ENCODE measurements around the gene WDCP.
"Not testable (repeated sequence)": the region's sequence is repeated elsewhere in the genome, so short reads cannot be mapped to it uniquely, and the experiment has no call there.

The WDCP gene, protein sequence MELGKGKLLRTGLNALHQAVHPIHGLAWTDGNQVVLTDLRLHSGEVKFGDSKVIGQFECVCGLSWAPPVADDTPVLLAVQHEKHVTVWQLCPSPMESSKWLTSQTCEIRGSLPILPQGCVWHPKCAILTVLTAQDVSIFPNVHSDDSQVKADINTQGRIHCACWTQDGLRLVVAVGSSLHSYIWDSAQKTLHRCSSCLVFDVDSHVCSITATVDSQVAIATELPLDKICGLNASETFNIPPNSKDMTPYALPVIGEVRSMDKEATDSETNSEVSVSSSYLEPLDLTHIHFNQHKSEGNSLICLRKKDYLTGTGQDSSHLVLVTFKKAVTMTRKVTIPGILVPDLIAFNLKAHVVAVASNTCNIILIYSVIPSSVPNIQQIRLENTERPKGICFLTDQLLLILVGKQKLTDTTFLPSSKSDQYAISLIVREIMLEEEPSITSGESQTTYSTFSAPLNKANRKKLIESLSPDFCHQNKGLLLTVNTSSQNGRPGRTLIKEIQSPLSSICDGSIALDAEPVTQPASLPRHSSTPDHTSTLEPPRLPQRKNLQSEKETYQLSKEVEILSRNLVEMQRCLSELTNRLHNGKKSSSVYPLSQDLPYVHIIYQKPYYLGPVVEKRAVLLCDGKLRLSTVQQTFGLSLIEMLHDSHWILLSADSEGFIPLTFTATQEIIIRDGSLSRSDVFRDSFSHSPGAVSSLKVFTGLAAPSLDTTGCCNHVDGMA

GRCh38 chr2:24046930-24047702, at the start of gene WDCP:
Gene WDCP, minus strand, starts transcription at chr2:24047391. Its CDS starts 7,897 bp downstream, at chr2:24039494.
- H3K9me3 ChIP-seq (ENCODE audit: control insufficient read depth, insufficient read depth, low read length): no peaks in the 10 kb centered on the region
- H3K9ac ChIP-seq (ENCODE audit: low read depth, low read length): peak within 1 kb of the TSS; percentile 47; the same call in 1 of the 2 replicates
- H3K4me3 ChIP-seq (ENCODE audit: low read depth, low read length): peak within 1 kb of the TSS; percentile 82
- H3K27me3 ChIP-seq (ENCODE audit: control insufficient read depth, insufficient read depth, low read length): 0 out of 2 replicates have a peak, but pooled peaks cover 2% of the 10 kb centered on the region
- H3K27ac ChIP-seq (ENCODE audit: low read depth, low read length): peak within 1 kb of the TSS; percentile 75
- peaks cover 8% of the 10 kb centered on the region for H3K4me1 ChIP-seq (ENCODE audit: control insufficient read depth, insufficient read depth, low read length)
- 0 out of 2 replicates have a peak, but pooled peaks cover 7% of the 10 kb centered on the region for H3K36me3 ChIP-seq (ENCODE audit: control insufficient read depth, insufficient read depth, low read length)

- H3K4me3 ChIP-seq (ENCODE audit: low read depth, low read length); H3K27ac ChIP-seq (ENCODE audit: low read depth, low read length); H3K9me3 ChIP-seq (ENCODE audit: control insufficient read depth, insufficient read depth, low read length); H3K27me3 ChIP-seq (ENCODE audit: control insufficient read depth, insufficient read depth, low read length); H3K4me1 ChIP-seq (ENCODE audit: control insufficient read depth, insufficient read depth, low read length); H3K36me3 ChIP-seq (ENCODE audit: control insufficient read depth, insufficient read depth, low read length); H3K9ac ChIP-seq (ENCODE audit: low read depth, low read length): not testable (repeated sequence)
These were observed 48.0 kb upstream of the WDCP start for GRCh38 chr2:24095171-24095677.

DNA sequence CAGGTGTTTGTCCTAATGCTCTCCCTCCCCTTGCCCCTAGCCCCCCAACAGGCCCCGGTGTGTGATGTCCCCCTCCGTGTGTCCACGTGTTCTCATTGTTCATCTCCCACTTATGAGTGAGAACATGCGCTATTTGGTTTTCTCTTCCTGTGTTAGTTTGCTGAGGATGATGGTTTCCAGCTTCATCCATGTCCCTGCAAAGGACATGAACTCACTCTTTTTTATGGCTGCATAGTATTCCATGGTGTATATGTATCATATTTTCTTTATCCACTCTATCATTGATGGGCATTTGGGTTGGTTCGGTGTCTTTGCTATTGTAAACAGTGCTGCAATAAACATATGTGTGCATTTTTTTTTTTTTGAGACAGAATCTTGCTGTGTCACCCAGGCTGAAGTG, 46.1 kb upstream of the WDCP start:
- not testable (repeated sequence) for H3K27ac ChIP-seq (ENCODE audit: low read depth, low read length); H3K9ac ChIP-seq (ENCODE audit: low read depth, low read length); H3K27me3 ChIP-seq (ENCODE audit: control insufficient read depth, insufficient read depth, low read length); H3K4me3 ChIP-seq (ENCODE audit: low read depth, low read length); H3K4me1 ChIP-seq (ENCODE audit: control insufficient read depth, insufficient read depth, low read length); H3K36me3 ChIP-seq (ENCODE audit: control insufficient read depth, insufficient read depth, low read length); H3K9me3 ChIP-seq (ENCODE audit: control insufficient read depth, insufficient read depth, low read length)

DNA sequence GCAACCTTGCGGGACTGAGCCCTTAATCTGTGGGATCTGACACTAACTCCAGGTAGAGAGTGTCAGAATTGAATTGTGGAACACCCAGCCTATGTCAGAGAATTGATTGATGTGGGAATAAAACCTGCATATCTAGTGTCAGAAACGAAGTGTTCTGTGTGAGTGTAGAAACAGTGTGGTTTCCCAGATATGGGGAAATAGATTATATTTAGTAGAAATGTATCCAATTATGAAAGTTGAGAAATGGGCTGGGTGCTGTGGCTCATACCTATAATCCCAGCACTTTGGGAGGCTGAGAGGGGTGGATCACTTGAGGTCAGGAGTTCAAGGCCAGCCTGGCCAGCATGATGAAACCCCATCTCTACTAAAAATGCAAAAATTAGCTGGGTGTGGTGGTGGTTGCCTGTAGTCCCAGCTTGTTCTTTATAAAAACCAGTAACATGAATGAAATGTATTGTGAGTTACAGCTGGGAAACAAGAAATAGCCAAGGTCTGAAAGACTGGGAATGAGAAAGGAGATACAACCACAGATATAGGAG, 41.7 kb upstream of the WDCP start:
- Histone ChIP-seq H3K9me3 (ENCODE audit: control insufficient read depth, insufficient read depth, low read length) (no peaks in the 10 kb centered on the region), H3K27me3 (ENCODE audit: control insufficient read depth, insufficient read depth, low read length) (no peaks in the 10 kb centered on the region), H3K4me3 (ENCODE audit: low read depth, low read length) (no peak overlapping the region), H3K36me3 (ENCODE audit: control insufficient read depth, insufficient read depth, low read length) (no peaks in the 10 kb centered on the region), H3K27ac (ENCODE audit: low read depth, low read length) (no peak overlapping the region), H3K9ac (ENCODE audit: low read depth, low read length) (no peak overlapping the region), H3K4me1 (ENCODE audit: control insufficient read depth, insufficient read depth, low read length) (peaks cover 4% of the 10 kb centered on the region; the same call in 1 of the 2 replicates)

- Histone ChIP-seq H3K4me3 (ENCODE audit: low read depth, low read length) (no peak overlapping the region), H3K27me3 (ENCODE audit: control insufficient read depth, insufficient read depth, low read length) (no peaks in the 10 kb centered on the region), H3K9me3 (ENCODE audit: control insufficient read depth, insufficient read depth, low read length) (no peaks in the 10 kb centered on the region), H3K36me3 (ENCODE audit: control insufficient read depth, insufficient read depth, low read length) (peaks cover 11% of the 10 kb centered on the region), H3K27ac (ENCODE audit: low read depth, low read length) (no peak overlapping the region), H3K9ac (ENCODE audit: low read depth, low read length) (no peak overlapping the region), H3K4me1 (ENCODE audit: control insufficient read depth, insufficient read depth, low read length) (peaks cover 13% of the 10 kb centered on the region)
These were observed 39.8 kb upstream of the WDCP start for GRCh38 chr2:24087032-24087431.

DNA sequence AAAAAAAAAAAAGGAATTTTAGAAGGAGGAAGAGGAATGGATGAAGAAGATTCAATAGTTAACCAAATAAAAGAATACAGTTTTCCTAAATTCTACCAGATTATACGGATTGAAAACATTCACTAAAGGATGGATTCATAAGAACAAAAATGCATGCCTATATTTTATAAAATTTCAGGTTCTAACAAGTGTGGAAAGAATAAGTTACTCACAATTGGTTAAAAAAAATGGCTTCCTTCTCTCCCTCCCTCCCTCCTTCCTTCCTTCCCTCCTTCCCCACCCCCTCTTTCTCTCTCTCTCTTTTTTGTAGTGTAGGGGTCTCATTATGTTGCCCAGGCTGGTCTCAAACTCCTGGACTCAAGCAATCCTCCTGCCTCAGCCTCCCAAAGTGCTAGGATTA, 39.0 kb upstream of the WDCP start:
- Histone ChIP-seq H3K9me3 (ENCODE audit: control insufficient read depth, insufficient read depth, low read length) (no peaks in the 10 kb centered on the region), H3K27ac (ENCODE audit: low read depth, low read length) (no peak overlapping the region), H3K9ac (ENCODE audit: low read depth, low read length) (no peak overlapping the region), H3K4me3 (ENCODE audit: low read depth, low read length) (no peak overlapping the region), H3K27me3 (ENCODE audit: control insufficient read depth, insufficient read depth, low read length) (no peaks in the 10 kb centered on the region), H3K36me3 (ENCODE audit: control insufficient read depth, insufficient read depth, low read length) (peaks cover 15% of the 10 kb centered on the region), H3K4me1 (ENCODE audit: control insufficient read depth, insufficient read depth, low read length) (peaks cover 13% of the 10 kb centered on the region)

DNA sequence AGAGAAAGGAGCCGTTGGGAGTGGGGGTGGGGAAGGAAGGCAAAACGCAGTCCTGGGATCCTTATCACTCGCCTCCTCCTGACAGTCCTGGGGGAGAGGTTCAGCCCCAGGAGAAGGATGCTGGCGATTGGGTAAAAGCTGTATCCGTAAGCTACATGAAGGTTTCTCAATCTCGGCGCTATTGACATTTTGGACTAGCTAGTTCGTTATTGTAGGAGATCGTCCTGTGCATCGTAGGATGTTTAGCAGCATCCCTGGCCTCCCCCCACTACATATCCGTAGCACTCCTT, 38.0 kb upstream of the WDCP start:
- Histone ChIP-seq H3K36me3 (ENCODE audit: control insufficient read depth, insufficient read depth, low read length) (peaks cover 24% of the 10 kb centered on the region), H3K27ac (ENCODE audit: low read depth, low read length) (peak overlapping the region; percentile 97), H3K4me1 (ENCODE audit: control insufficient read depth, insufficient read depth, low read length) (peaks cover 13% of the 10 kb centered on the region), H3K27me3 (ENCODE audit: control insufficient read depth, insufficient read depth, low read length) (no peaks in the 10 kb centered on the region), H3K4me3 (ENCODE audit: low read depth, low read length) (peak overlapping the region; percentile 94), H3K9ac (ENCODE audit: low read depth, low read length) (peak overlapping the region; percentile 91), H3K9me3 (ENCODE audit: control insufficient read depth, insufficient read depth, low read length) (no peaks in the 10 kb centered on the region)

- H3K27me3 ChIP-seq (ENCODE audit: control insufficient read depth, insufficient read depth, low read length): no peaks in the 10 kb centered on the region
- peak within 1 kb of the TSS; percentile 94 for H3K4me3 ChIP-seq (ENCODE audit: low read depth, low read length)
- H3K36me3 ChIP-seq (ENCODE audit: control insufficient read depth, insufficient read depth, low read length): peaks cover 28% of the 10 kb centered on the region
- H3K27ac ChIP-seq (ENCODE audit: low read depth, low read length): peak within 1 kb of the TSS; percentile 97
- peaks cover 13% of the 10 kb centered on the region for H3K4me1 ChIP-seq (ENCODE audit: control insufficient read depth, insufficient read depth, low read length)
- peak within 1 kb of the TSS; percentile 91 for H3K9ac ChIP-seq (ENCODE audit: low read depth, low read length)
- H3K9me3 ChIP-seq (ENCODE audit: control insufficient read depth, insufficient read depth, low read length): no peaks in the 10 kb centered on the region
These were observed 37.4 kb upstream of the WDCP start, which contains the start of gene TP53I3 for GRCh38 chr2:24084386-24085199. Gene TP53I3, minus strand, starts transcription at chr2:24084834. Its CDS starts 508 bp downstream, at chr2:24084326.

- peak overlapping the region; percentile 94 for H3K4me3 ChIP-seq (ENCODE audit: low read depth, low read length)
- no peaks in the 10 kb centered on the region for H3K27me3 ChIP-seq (ENCODE audit: control insufficient read depth, insufficient read depth, low read length)
- peak overlapping the region; percentile 97 for H3K27ac ChIP-seq (ENCODE audit: low read depth, low read length)
- peak overlapping the region; percentile 91 for H3K9ac ChIP-seq (ENCODE audit: low read depth, low read length)
- H3K36me3 ChIP-seq (ENCODE audit: control insufficient read depth, insufficient read depth, low read length): peaks cover 36% of the 10 kb centered on the region
- H3K9me3 ChIP-seq (ENCODE audit: control insufficient read depth, insufficient read depth, low read length): no peaks in the 10 kb centered on the region
- peaks cover 13% of the 10 kb centered on the region for H3K4me1 ChIP-seq (ENCODE audit: control insufficient read depth, insufficient read depth, low read length)
These were observed 36.6 kb upstream of the WDCP start for GRCh38 chr2:24083567-24084385.
